ENCODE measurements around the gene BAMBI.
"Not testable (repeated sequence)": the region's sequence is repeated elsewhere in the genome, so short reads cannot be mapped to it uniquely, and the experiment has no call there.

Gene BAMBI, protein sequence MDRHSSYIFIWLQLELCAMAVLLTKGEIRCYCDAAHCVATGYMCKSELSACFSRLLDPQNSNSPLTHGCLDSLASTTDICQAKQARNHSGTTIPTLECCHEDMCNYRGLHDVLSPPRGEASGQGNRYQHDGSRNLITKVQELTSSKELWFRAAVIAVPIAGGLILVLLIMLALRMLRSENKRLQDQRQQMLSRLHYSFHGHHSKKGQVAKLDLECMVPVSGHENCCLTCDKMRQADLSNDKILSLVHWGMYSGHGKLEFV

DNA sequence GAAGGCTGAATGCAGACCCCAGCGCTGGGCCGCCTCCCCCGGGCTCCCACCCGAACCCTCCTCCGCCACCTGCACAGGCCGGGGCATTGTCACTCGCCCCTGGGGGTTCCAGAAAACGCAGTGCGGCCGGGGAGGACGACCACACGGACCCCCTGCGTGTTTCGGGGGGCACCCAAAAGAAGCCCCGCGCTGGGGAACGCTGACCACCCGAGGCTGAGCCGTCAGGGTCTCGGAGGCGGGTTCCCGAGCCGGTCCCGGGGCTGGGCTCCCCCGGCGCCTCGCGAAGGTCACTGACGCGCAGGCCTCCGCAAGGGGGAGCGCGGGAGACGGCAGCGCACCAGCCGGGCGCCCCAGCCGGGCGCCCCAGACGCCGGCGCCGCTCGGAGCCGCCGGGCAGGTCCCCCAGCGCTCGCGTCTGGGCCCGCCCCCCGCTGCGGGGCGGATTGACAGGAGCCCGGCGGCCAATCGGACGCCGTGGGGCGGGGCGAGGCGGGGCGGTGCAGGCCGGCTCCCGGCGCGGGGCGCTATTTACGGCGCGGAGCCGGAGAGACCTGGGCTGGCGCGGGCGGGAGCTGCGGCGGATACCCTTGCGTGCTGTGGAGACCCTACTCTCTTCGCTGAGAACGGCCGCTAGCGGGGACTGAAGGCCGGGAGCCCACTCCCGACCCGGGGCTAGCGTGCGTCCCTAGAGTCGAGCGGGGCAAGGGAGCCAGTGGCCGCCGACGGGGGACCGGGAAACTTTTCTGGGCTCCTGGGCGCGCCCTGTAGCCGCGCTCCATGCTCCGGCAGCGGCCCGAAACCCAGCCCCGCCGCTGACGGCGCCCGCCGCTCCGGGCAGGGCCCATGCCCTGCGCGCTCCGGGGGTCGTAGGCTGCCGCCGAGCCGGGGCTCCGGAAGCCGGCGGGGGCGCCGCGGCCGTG lies at the start of gene BAMBI:
TSS of gene BAMBI (plus strand) at position 554 of the 920 bp plus-strand sequence. CDS start 377 bp downstream, outside the sequence.
- DNase-seq: peak; percentile 84

DNA sequence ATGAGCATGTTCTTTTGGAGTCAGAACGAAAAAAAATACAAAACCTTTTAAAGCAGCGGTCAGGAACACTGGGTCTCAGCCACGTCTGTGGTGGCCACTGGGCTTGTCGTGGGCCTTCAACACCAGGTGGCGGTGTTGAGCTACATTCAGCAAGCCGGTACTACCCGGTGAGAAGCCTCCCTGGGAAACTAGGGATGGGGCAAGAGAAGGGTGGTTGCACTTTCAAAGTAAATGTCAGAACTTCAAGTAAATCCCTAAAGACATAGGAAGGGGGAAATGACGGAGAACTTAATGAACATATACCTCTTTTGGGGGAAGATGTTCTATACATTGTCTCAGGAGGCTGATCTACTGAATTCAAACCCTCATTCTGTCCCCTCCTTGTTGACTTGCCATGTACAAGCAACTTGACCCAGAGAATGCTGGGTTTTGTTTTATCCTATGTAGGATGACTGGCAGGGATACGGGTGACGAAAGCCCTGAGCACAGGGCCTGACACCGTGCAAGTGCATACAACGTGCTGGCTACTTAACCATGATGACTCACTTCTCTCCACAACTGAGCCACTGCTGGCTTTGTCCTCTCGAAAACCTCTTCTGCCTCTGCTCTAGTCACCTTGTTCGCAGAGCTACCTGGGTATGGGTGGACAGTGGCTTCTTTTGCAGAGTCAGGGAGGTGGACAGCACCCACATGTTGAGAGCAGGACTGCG lies 49.0 kb upstream of the BAMBI start:
- peak; percentile 54 for DNase-seq

GRCh38 chr10:28631896-28632583 lies 45.3 kb upstream of the BAMBI start:
- no peak for DNase-seq

DNA sequence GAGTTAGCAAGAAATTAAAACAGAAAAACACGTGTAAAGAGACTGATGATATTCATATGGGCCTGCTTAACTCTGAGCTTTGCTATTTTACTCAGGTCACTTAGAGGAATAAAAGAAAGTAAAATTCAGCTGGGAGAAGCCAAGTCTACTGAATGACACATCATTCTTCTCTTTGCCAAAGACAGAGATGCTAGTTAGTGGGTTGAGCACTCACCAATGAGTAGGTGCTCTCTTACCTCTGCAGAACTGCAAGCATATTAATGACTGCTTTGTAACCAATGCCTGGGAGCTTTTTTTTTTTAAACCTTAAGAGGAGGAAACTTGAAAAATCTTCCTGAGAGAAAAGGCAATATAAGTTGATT lies 44.8 kb upstream of the BAMBI start:
- DNase-seq: no peak

GRCh38 chr10:28633750-28634149 lies 43.6 kb upstream of the BAMBI start:
- DNase-seq: no peak

- no peak for DNase-seq
Observed at GRCh38 chr10:28637346-28637745, 40.0 kb upstream of the BAMBI start.

GRCh38 chr10:28638392-28638791 lies 38.9 kb upstream of the BAMBI start:
- no peak for DNase-seq

GRCh38 chr10:28640551-28640950 lies 36.8 kb upstream of the BAMBI start:
- no peak for DNase-seq

- no peak for DNase-seq
Observed at GRCh38 chr10:28644647-28645046, 32.7 kb upstream of the BAMBI start.

GRCh38 chr10:28652106-28652505 lies 25.2 kb upstream of the BAMBI start:
- DNase-seq: no peak

- DNase-seq: no peak
Observed at GRCh38 chr10:28652703-28653102, 24.6 kb upstream of the BAMBI start.

GRCh38 chr10:28658824-28659223 lies 18.5 kb upstream of the BAMBI start:
- not testable (repeated sequence) for DNase-seq

- DNase-seq: no peak
Observed at GRCh38 chr10:28661035-28661434, 16.3 kb upstream of the BAMBI start.

DNA sequence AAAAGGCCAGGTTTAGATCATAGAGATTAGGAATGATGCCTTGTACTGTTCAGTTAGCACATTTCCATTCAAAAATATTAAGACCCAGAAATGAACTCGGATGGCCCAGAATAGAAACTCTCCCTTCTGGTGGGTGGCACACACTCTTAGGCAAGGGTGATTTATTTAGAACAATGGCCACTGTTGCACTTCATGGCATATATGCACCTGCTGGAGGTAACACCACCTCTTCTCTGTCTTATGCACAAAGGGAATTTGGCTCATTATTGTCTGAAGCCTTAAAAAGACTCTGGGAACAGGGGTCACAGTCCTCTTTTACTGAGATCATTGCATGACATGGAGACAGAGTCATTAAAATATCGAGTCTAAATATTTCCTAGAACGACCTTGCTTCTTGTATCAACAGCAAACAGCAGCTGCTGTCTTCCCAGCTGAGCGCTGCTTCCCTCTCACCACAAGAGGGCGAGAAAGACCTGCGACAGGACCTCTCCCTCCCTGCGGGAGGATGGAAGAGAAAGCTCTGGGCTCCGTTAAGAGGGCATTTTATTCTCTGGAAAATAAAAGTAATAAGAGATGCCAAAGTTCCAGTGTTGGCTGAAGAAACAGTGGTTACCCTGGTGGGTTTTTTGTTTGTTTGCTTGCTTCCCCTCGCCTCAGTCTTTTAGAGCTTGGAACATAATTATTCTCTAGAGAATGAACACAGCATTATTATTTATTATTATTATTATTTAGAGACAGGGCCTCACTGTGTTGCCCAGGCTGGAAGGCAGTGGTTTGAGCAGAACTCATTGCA lies 13.5 kb upstream of the BAMBI start:
- DNase-seq: peak; percentile 66

DNA sequence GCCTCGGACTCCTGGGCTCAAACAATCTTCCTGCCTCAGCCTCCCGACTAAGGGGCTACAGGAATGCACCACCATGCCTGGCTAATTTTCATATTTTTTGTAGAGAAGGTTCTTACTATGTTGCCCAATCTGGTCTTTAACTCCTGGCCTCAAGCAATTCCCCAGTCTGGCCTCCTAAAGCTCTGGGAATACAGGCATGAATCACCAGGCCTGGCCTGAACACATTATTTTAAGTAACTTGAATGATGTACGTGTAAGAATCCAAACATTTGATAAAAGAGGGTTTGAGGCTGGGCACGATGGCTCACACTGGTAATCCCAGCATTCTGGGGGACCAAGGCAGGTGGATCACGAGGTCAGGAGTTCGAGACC lies 13.0 kb upstream of the BAMBI start:
- no peak for DNase-seq

DNA sequence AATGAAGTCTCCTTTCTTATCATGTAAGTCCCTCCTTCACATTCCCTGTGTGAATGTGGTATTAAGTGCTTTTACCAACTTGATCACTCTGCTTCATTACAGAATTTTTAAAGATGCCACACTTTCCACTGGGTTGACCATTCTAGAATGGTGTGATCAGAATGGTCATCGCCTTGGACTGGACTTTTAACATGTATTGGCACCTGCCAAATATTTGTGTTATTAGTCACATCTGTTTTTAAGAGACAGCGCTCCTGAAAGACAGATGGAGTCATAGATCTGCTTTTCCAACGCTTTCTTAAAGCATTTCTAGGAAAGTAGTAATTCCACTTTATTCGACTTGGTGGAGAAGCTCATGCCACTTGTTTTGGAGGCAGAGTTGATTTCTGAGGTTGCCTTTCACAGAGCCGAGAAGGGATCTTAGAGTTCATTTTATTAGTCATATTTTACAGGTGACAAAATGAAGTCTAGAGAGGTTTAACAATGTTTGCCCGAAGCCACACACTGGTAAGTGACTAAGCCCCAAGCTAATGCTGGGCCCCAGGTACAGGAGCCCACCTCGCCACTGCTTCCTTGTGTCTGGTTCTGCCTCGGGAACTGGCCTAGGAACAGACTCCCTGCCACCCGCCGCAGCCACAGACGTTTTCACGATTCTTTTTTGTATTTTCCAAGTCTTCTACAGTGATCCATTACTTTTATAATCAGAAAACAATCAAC lies 10.4 kb upstream of the BAMBI start:
- no peak for DNase-seq

GRCh38 chr10:28668363-28669226 lies 8.7 kb upstream of the BAMBI start:
- no peak for DNase-seq

DNA sequence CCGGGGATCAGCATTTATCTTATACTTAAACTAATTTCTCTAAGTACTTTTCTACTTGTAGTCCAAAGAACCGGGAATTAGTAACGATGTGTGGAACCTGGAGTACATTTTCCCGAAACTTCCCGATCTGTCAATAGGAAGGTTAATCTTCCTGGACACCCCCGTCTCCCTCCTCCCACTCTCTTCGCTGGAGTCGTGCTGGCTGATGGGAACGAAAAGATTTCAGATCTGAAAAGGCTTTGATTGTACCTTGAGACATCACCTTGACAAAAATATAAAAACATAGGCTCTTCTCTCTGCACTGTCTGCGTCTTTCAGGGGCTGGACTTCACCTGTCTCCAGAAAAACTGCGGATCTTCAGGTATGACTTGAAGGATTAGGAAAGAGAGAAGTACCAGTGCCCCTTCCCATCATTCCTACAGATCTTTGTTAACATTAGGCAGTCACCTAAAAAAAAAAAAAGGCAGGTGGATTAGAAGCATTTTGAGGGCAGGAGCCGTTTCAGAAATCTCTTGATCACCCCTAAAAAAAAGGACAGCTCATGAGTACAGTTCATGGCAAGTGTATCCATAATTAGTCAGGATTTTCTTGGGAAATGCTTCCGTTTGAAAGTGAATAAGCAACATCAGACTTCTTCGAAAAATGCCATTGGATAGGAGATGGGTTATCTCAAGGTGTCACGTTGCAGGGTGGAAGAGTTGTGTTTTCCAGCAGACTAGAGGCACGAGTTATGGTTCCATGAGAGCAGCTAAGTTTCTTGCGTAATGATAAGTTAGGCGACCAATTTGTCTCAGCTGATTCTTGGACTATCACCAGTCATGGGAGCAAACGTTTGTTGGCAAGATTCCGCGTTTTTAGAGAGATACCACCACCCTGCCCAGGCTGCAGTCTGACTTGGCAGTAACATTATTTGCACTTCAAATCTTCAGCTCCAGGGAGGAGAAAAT lies 7.8 kb upstream of the BAMBI start:
- DNase-seq: no peak

GRCh38 chr10:28674782-28675181 lies 2.5 kb upstream of the BAMBI start:
- DNase-seq: no peak

Data from CD4-positive, alpha-beta T cell treated with Interleukin-4 for 4 hours (primary cell).